GM18858 (cell line): ENCODE measurements around the gene RUNX2.

Source experiments
- ATAC-seq: cut with Tn5 transposase; IDR thresholded peaks from one replicate; pipeline ENCODE4 v1.9.1; 2021; ENCODE audit not compliant: unreplicated experiment

RUNX2 gene

DNA sequence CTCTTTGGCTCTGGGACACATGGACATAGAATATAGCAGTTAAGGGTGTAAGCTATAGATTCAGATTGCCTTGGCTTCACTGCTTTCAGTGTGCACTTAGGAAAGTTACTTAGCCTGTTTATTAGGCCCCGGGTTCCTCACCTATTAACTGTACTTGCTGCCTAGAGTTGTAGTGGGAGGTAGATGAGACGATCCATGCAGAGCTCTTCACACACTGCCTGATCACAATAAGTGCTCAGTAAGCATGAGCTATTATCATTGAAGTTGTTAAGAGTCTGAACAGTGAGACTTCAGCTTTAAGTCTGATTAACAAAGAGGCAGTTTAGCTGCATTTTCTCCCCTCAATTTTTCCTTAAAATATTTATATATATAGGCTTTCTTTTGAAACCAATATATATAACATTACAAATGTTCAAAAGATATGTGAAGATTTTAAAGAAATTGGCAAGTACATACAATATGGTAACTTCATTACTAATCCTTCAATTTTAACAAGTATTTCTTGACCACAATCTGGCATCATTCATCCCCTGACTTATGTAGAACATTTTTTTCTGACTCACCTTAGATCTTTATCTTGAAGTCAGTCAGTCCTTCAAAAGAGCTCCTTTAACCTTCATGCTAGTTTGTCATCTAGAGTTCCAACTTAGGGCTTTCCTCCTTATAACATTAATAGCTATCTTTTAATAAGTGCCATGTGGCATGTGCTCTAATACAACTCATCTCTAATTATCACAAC lies 70.1 kb downstream of the RUNX2 start:
- ATAC-seq = no peak

DNA sequence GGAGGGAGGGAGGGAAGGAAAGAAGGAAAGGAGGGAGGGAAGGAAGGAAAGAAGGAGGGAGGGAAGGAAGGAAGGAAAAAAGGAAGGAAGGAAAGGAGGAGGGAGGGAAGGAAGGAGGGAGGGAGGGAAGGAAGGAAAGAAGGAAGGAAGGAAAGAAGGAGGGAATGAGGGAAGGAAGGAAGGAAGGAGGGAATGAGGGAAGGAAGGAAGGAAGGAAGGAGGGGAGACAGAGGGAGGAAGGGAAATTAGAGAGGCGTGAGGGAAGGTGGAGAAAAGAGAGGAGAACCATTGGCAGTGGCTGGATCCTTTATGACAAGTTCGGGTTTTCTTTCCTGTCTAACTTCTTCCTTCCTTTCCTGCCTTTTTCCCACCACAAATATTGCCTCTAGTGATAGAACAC lies 71.9 kb downstream of the RUNX2 start:
- no peak for ATAC-seq

DNA sequence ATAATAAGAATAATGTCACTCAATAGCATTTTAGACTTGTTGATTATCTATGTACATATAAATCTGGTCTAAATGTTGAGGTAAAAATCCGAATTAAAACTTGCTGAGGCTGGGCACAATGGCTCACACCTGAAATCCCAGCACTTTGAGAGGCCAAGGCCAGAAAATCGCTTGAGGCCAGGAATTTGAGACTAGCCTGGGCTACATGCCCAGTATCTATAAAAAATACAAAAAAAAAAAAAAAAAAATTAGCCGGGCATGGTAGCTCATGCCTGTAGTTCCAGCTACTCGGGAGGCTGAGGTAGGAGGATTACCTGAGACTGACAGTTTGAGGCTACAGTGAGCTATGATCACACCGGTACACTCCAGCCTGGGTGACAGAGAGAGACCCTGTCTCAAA lies 83.8 kb downstream of the RUNX2 start:
- ATAC-seq = no peak

DNA sequence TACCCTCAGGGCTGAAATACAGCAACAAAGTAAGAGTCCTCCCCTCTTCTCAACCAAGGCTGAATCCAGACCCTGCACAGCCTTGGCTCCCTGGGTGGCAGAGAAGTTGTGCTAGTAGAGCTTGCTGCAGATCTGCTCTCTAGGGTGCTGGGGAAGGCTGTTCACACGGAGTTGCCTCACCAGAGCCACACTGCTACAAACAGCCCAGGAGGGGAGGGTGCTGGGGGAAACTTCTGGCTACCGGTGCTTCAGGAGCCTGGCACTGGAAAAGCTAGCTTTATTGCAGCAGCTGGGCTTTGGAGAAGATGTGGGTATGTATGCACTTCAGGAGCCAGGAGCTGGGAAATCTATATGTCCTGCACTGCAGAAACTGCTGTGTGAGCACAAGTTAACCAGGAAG lies 87.2 kb downstream of the RUNX2 start:
- no peak for ATAC-seq

DNA sequence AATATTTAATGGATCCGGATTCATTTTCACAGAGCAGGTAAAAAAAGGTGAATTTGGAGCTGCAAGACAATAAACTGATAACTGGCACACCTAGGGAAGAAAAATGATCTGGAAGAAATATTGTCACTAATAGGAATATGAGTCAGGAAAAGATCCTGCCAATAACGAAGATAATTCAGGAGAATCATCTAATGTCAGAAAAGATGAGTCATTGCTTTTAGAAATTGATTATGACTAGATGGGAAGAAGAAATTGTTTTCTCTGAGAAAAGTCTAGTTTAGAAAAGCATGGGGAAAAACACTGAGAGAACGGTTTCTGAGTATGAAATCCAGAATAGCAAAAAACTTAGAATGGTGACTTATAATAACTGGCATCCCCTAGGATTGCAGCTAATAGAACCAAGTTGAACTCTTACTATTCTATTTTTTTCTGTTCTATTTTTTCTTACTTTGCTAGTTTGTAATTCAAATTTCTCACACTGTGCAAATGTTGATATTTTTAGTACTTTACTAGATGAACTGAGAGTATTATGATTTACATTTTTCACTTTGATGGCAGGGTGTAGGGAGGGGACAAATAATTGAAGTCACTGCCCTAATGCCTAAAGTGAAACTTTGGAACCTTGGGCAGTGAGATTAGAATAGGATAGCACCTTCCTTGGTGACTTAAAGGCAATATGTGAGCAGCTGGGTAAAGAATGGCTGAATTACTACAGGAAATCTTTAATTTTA lies 87.8 kb downstream of the RUNX2 start:
- no peak for ATAC-seq

DNA sequence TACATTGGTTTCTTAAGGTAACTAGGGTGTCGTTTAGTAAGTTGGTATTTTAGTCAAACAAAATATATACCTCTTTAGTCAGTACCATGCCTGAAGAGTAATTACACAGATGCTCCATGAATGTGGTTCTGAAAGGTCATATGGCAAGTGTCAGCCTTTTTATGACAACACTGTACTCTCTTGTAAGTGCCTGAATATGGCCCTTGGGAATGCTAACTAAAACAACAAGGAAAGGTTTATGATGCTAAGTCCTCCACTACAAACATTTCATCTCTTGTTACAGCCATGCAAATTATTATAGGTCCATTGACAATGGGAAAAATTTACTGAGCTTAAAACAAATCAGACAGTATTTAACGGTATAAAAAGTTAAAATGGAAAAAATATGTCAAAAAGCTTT lies 88.6 kb downstream of the RUNX2 start:
- no peak for ATAC-seq

DNA sequence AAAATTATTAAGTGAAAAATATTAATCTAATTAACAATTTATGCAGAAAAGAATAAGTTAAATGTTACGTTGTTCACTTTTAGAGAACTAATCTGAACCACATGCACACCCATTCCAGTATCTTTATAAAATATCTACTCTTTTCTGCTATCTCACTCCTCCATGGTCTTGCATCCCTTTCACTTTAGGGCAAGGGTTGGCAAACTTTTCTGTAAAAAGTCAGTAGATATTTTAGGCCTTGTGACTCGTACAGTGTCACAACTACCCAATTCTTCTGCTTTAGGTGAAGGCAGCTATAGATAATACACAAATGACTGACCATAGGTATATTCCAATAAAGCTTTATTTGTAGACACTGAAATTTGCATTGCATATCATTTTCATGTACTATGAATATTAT lies 89.3 kb downstream of the RUNX2 start:
- no peak for ATAC-seq

DNA sequence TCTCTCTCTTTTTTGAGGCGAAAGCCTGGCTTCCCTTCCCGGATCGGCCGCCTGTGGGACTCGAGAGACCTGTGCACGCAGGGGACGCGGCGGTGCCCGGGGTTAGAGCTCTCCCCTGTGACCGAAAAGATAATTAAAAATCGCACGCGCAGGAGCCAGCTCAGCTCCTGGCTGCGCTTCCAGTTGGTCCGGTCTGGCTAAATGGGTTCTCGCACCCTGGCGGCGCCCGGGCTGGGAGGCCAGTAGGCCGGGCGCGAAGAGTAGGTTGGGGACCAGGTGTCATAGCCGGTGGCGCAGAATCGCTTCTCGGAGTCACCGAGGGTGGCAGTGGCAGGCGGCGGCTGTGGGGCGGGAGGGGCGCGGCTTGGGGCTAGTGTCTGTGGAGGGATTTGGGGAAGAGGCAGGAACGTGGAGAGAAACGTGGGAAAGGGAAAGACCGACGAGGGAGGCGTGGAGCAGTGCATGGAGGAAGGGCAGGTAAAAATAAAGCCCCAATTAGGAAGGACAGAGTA lies 91.5 kb downstream of the RUNX2 start:
- ATAC-seq = no peak

DNA sequence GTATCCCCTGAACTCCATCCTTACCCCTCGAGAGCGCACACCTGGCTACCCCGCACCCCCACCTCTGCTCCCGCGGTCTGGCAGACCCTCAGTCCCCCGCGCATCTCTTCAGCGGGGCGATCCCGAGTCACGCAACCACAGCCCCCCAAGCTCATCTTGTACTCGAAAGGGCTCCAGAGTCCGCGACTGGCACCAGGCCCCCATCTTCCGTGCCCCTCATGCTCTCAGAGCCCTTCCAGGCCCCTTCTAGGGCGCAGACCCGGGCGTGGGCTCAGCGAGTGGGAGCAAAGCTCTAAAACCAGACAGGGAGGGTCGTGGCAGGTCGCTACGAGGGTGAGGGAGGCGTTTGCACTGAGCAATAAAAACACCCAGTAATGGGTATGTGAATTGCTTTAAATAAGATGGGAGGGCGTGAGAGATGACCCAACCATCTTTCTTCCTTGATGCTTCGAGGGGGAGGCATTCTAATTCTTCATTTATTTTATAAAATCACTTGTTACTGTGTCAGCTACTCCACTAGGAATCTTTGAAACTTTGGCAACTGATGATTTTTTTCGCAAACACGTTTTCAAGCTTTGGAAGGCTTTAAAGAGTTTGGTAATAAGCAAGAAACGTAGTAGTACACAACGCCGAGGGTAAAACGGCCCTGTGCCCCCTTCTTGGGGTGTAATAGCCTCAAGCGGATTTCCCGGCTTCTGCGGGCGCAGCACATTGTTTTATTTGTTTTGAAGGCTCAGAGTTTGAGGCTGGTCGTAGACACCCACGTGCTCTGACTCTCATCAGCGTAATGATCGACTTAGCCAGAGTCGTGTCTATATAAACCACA lies 92.2 kb downstream of the RUNX2 start:
- ATAC-seq = no peak

DNA sequence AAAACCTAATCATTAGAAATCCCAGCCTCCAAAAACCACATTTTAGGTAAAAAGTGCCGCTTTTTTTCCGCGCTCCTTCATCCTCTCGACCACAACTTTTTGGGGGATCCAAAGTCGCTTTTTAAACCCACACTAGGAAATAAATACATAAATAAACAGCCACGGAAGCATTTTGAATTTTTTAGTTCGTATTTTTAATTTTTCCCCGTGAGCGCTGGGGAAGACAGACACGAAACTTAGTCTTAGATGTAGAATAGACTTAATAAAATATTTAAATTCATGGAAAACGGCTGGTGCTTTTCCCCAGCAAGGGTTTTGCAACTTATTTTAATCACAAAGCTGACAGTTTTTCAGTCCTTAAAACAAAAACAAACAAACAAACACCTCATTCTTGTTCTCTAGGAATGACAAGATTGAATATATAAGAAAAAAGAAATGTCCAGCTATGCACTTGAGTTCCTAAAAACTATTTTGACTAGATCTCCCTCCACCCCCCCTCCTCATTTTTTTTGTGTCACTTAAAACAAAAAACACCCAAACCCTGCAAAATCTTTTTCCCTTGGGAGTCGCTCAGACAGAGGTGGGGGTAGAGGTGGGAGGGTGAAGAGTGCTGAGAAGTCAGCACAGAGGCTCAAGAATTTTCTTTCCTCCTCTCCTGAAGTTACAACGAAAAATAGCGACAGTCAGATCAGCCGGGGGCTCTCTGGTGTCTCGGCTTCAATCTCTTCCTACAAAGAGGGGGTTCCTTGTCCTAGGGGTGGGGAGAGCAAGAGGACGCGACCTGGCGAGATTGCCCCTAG lies 93.0 kb downstream of the RUNX2 start:
- ATAC-seq = no peak

DNA sequence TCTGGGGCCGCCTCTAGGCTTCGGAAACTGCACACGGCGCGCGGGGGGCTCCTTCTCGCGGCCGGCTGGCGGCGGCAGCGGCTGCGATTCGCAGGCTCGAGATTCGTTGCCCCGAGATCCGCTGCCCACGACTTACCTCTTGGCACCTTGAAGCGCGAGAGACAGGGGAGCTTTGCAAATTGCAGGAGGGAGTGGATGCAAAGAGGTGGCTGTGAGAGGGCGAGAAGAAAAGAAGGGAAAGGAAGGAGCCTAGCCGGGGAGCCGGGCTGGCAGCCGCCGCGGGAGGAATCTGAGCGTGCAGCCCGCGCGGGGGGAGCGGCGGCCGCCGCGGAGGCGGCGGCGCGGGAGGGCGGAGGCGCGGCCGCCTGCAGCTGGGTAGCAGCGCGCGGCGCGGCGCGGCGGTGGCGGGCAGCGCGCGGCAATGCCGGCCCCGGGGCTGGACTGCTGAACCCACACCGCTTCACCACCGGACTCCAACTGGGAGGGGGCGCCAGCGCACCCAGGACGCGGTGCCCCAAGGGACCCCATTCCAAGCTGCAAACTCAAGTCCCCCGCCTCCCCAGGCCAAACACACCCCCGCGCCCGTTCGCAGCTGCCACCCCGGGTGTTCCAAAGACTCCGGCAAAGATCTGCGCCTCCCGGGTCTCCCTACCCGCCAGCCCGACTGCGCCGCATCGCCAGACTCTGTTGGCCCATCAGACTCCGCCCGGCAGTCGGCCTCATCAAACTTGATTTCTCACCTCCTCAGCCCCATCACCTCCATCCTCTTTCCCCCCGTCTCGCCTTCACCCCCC lies 93.8 kb downstream of the RUNX2 start:
- ATAC-seq = no peak

DNA sequence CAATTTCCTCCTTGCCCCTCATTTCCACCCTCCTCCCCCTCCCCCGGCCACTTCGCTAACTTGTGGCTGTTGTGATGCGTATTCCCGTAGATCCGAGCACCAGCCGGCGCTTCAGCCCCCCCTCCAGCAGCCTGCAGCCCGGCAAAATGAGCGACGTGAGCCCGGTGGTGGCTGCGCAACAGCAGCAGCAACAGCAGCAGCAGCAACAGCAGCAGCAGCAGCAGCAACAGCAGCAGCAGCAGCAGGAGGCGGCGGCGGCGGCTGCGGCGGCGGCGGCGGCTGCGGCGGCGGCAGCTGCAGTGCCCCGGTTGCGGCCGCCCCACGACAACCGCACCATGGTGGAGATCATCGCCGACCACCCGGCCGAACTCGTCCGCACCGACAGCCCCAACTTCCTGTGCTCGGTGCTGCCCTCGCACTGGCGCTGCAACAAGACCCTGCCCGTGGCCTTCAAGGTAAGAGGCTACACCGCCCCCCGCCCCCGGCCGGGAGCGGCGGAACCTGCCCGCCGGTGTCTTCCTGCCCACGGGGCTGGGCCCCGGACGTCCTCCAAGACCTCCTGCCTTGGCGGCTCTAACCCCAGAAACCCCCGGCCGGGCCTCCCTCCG lies 94.5 kb downstream of the RUNX2 start:
- ATAC-seq = no peak

DNA sequence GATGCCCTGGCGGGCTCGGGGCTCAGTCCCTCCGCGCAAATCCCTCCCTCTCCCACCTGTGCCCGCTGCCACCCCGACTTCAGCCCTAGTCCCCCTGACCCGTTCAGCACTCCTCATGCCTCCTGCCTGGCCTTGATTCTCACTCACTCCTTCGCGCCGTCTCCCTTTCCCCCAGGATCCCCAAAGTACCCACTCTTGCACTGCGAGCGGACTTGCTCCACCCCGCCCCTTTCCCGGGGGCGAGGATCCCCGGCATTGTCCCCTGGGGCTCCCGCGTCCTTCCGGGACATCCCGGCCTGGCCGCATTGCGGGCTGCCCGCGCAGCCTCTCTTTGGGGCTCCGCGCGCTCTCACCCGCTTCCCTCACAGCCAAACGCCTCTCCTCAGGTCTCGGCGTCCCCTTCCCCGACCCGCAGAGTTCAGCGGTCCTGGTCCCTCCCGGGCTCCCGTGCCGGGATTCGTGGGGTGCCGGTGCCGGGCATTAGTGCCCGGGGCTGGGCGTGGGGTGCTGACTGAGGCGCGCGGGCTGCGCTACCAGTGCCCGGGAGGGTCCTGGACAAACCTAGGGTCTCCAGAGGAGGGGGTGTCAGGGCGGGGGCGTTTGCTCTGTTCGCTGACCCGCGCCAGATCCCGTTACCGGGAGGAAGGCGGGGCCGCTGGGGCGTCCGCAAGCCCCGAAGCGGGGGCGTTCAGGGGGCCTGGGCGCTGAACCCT lies 95.1 kb downstream of the RUNX2 start:
- no peak for ATAC-seq

DNA sequence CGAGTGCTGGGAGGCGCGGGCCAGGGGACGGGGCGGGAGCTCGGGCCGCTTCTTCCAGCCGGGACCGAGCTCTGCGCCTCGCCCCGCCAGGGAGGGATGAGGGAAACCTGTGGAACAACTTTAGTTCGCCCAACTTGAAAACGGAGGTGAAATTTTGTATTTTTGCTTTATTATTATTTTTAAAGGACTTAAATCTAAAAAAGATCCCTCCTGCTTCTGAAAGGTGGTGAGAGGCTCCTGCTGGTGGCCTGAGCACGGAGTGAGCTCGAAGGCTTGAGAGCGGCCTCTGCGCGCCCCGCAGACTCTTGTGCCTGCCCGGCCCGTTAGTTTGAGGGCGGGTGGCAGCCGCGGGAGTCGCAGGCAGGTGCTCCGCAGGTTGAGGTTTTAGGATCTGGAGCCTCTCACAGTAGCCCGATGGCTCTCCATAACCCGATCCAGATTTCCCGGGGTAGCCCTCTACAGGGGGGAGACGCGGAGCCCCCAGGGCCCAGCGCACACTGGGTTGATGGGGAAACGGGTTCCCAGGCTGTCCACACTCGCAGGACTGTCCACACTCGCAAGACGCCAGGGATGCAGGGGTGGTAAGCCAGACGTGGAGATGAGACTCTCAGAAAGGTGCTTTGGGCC lies 95.8 kb downstream of the RUNX2 start:
- no peak for ATAC-seq

DNA sequence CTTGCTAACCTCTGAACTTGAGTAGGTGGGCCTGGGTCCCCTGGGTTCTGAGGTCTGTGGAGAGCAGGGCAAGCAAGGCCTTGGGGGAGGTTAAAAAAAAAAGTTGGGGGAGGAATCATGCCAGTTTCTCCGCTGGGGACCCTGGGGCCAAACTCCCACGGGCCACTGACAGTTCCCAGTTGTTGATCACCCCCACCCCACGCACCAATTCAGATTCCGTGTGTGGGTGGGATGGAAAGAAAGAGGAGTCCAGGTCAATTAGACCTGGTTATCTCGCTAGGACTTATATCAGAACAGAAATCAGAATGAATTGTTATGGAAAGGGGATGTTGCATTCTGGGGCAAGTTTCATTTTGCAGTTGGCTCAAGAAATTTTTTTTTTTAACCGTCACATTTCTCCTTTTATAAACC lies 96.3 kb downstream of the RUNX2 start:
- ATAC-seq = no peak

DNA sequence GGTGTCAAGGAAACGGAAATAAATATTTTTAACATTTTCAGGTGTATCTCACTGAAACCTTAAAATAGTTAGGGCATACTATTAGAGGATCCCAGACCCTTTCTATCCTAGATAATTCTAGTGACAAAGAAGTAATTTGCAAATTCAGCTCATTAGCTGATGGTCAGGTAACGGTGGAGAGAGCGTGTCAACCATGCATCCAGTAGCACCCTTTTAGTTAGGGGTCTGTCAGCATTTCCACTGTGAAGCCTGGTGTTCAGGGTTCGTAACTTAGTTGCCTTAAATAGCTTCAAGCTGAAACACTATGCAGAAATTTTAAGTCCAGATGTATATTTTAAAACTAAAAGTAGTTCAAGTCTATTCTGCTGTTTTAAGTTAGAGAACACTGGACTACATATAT lies 98.1 kb downstream of the RUNX2 start:
- no peak for ATAC-seq

DNA sequence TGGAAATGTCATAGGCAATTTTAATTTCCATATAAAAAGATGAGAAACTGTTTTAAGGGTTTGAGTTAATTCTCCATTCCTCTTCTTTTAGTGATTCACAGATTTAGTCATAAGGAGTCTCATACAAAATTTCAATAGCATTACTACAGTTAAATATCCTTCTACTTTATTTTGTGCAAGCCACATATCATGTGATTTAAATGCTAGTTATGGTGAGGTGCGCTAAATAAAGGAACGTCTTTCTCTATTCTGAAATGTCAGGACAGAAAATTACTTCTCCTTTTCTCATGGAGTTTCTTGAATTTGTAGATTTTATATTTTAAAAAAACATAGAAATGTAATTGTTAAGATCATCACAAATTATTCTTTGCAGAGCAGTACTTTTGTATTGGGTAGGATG lies 99.6 kb downstream of the RUNX2 start:
- no peak for ATAC-seq

DNA sequence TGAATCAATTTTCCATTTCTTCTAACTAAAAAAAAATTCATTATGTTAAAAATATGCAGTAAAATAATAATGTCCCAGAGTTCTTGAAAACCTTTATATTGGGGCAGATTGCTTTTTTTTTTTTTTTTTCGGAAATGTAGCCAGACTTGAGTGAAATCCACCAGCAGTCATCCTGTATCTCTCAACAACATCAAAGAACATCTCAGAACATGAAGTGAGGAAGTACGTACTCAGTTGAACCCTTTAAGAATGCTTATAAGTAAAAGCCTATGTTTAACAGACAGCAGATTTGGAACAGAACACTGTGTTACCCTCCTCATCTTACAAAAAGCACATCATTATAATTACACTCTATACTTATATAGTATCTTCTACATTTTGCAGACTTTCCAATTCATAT lies 100.6 kb downstream of the RUNX2 start:
- ATAC-seq = no peak
